ENCODE data around the gene DEPDC5.
A peak's percentile ranks its signal among the peaks of the same experiment; 100 is the strongest.

Gene DEPDC5

GRCh38 chr22:31921106-31921505, 167.3 kb downstream of the DEPDC5 start:
- FAIRE-seq = no peak

GRCh38 chr22:31922534-31922933, 168.7 kb downstream of the DEPDC5 start:
- no peak for DNase-seq (ENCODE audit: low spot score)
- no peak for FAIRE-seq

More at GRCh38 chr22:31921106-31921505, 167.3 kb downstream of the DEPDC5 start:
- DNase-seq (ENCODE audit: low spot score) = no peak

- FAIRE-seq (no peak), DNase-seq (ENCODE audit: low spot score) (no peak)
These were observed 169.3 kb downstream of the DEPDC5 start for GRCh38 chr22:31923136-31923535.

GRCh38 chr22:31923747-31924146, 169.9 kb downstream of the DEPDC5 start:
- DNase-seq (ENCODE audit: low spot score) (no peak), FAIRE-seq (no peak)

- FAIRE-seq (no peak), DNase-seq (ENCODE audit: low spot score) (no peak)
These were observed 171.2 kb downstream of the DEPDC5 start for GRCh38 chr22:31925056-31925455.

GRCh38 chr22:31926024-31926423, 172.2 kb downstream of the DEPDC5 start:
- no peak for DNase-seq (ENCODE audit: low spot score)
- FAIRE-seq = no peak

GRCh38 chr22:31926969-31927368, 173.2 kb downstream of the DEPDC5 start:
- FAIRE-seq (no peak), DNase-seq (ENCODE audit: low spot score) (no peak)

- DNase-seq (ENCODE audit: low spot score) = no peak
- no peak for FAIRE-seq
These were observed 173.7 kb downstream of the DEPDC5 start for GRCh38 chr22:31927562-31927961.

GRCh38 chr22:31929167-31929930, 175.5 kb downstream of the DEPDC5 start:
- FAIRE-seq = no peak
- DNase-seq (ENCODE audit: low spot score) = no peak

GRCh38 chr22:31932863-31933262, 179.0 kb downstream of the DEPDC5 start:
- DNase-seq (ENCODE audit: low spot score) = no peak
- FAIRE-seq = no peak

GRCh38 chr22:31933406-31933805, 179.6 kb downstream of the DEPDC5 start:
- FAIRE-seq (no peak), DNase-seq (ENCODE audit: low spot score) (no peak)

- DNase-seq (ENCODE audit: low spot score) = no peak
- peak; percentile 66 for FAIRE-seq
These were observed 180.1 kb downstream of the DEPDC5 start for GRCh38 chr22:31933816-31934482.

GRCh38 chr22:31935961-31936635, 182.3 kb downstream of the DEPDC5 start:
- FAIRE-seq (peak; percentile 61), DNase-seq (ENCODE audit: low spot score) (no peak)

- no peak for FAIRE-seq
- no peak for DNase-seq (ENCODE audit: low spot score)
These were observed 183.5 kb downstream of the DEPDC5 start for GRCh38 chr22:31937341-31937740.

- FAIRE-seq = no peak
- no peak for DNase-seq (ENCODE audit: low spot score)
These were observed 184.5 kb downstream of the DEPDC5 start for GRCh38 chr22:31938296-31938695.

- no peak for DNase-seq (ENCODE audit: low spot score)
- FAIRE-seq = no peak
These were observed 186.7 kb downstream of the DEPDC5 start for GRCh38 chr22:31940506-31940905.

- no peak for FAIRE-seq
- DNase-seq (ENCODE audit: low spot score) = no peak
These were observed 188.3 kb downstream of the DEPDC5 start for GRCh38 chr22:31942091-31942490.

- peak; percentile 81 for FAIRE-seq
- DNase-seq (ENCODE audit: low spot score) = no peak
These were observed 189.6 kb downstream of the DEPDC5 start for GRCh38 chr22:31943206-31943977.

GRCh38 chr22:31943978-31944699, 190.3 kb downstream of the DEPDC5 start, which contains the start of gene YWHAH:
YWHAH (plus strand) TSS chr22:31944535; CDS start chr22:31944734, 199 bp downstream.
- peak; percentile 98 for DNase-seq (ENCODE audit: low spot score)
- peak; percentile 99 for FAIRE-seq

- peak; percentile 64 for DNase-seq (ENCODE audit: low spot score)
- no peak for FAIRE-seq
These were observed 191.1 kb downstream of the DEPDC5 start for GRCh38 chr22:31944700-31945442.
